HEK293T (cell line): ENCODE data around the gene MTHFD1.

Source experiments
- ARNT ChIP-seq: fragments of 450-650 bp; IDR thresholded peaks from 2 replicates; pipeline ENCODE4 v1.6.1; 2017; ENCODE audit warnings: mild to moderate bottlenecking
- BHLHE40 ChIP-seq: fragments of 450-650 bp; IDR thresholded peaks from 2 replicates; pipeline ENCODE4 v1.6.1; 2016; ENCODE audit warnings: mild to moderate bottlenecking, moderate library complexity, borderline replicate concordance
- CTBP1 ChIP-seq: fragments of 450-650 bp; IDR thresholded peaks from 2 replicates; pipeline ENCODE4 v1.6.1; 2016; ENCODE audit warnings: borderline replicate concordance
- ELF4 ChIP-seq: fragments of 450-650 bp; IDR thresholded peaks from 2 replicates; pipeline ENCODE4 v1.6.1; 2017; ENCODE audit warnings: antibody characterized with exemption
- FOXA1 ChIP-seq: fragments of 450-650 bp; IDR thresholded peaks from 2 replicates; pipeline ENCODE4 v1.6.1; 2016; ENCODE audit warnings: mild to moderate bottlenecking
- FOXK2 ChIP-seq: fragments of 450-650 bp; IDR thresholded peaks from 2 replicates; pipeline ENCODE4 v1.6.1; 2016; ENCODE audit warnings: mild to moderate bottlenecking
- FOXM1 ChIP-seq: fragments of 450-650 bp; IDR thresholded peaks from 2 replicates; pipeline ENCODE4 v1.6.1; 2017; ENCODE audit warnings: mild to moderate bottlenecking, borderline replicate concordance
- HDGF ChIP-seq: fragments of 450-650 bp; IDR thresholded peaks from 2 replicates; pipeline ENCODE4 v1.6.1; 2017; ENCODE audit warnings: antibody characterized with exemption, borderline replicate concordance
- L3MBTL2 ChIP-seq: fragments of 450-650 bp; conservative IDR thresholded peaks from 2 replicates; pipeline ENCODE4 v1.6.1; 2016; ENCODE audit warnings: mild to moderate bottlenecking
- NFRKB ChIP-seq: fragments of 450-650 bp; IDR thresholded peaks from 2 replicates; pipeline ENCODE4 v1.6.1; 2016; ENCODE audit warnings: mild to moderate bottlenecking, moderate library complexity
- SP1 ChIP-seq: fragments of 450-650 bp; IDR thresholded peaks from 2 replicates; pipeline ENCODE4 v1.6.1; 2017
- SUZ12 ChIP-seq: fragments of 450-650 bp; IDR thresholded peaks from 2 replicates; pipeline ENCODE4 v1.6.1; 2016; ENCODE audit warnings: mild to moderate bottlenecking
- TARDBP ChIP-seq: fragments of 450-650 bp; IDR thresholded peaks from 2 replicates; pipeline ENCODE4 v1.6.1; 2016

DNA sequence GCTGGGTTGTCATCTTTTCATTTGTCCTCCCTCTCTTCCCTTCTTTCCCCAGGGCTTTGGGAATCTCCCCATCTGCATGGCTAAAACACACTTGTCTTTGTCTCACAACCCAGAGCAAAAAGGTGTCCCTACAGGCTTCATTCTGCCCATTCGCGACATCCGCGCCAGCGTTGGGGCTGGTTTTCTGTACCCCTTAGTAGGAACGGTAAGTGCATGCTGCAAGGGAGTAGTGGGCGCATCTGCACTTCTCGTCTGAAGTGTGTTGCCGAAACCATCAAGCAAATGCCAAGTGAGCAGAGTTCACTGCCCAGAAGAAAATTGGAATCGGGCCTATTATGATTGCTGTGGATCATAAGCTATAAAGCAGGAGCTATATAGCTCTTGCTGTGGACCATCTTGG is 66.5 kb downstream of the MTHFD1 start:
- TF ChIP-seq ELF4: no peak
- TF ChIP-seq ARNT: no peak
- no peak for TF ChIP-seq FOXK2
- no peak for TF ChIP-seq FOXA1
- TF ChIP-seq TARDBP: no peak
- no peak for TF ChIP-seq FOXM1
- no peak for TF ChIP-seq L3MBTL2
- no peak for TF ChIP-seq NFRKB
- no peak for TF ChIP-seq SUZ12
- no peak for TF ChIP-seq SP1
- no peak for TF ChIP-seq BHLHE40
- TF ChIP-seq HDGF: no peak
- no peak for TF ChIP-seq CTBP1
